HG03575 (cell line): ENCODE measurements around the gene HBG2.

Experiments used
- ATAC-seq: cut with Tn5 transposase; IDR thresholded peaks from one replicate; pipeline ENCODE4 v1.9.1; 2021; ENCODE audit not compliant: unreplicated experiment, insufficient number of reproducible peaks, low FRiP score; ENCODE audit errors: extremely low read depth

HBG2 gene

GRCh38 chr11:5235364-5236095, 19.1 kb downstream of the HBG2 start:
- ATAC-seq: no peak

GRCh38 chr11:5234381-5234834, 20.2 kb downstream of the HBG2 start, which contains the start of gene HBD:
Gene HBD (minus strand): TSS chr11:5234483. CDS start chr11:5234433, 50 bp downstream.
- ATAC-seq: no peak

GRCh38 chr11:5233307-5233706, 21.3 kb downstream of the HBG2 start:
- ATAC-seq: no peak

- ATAC-seq: no peak
These were observed 21.8 kb downstream of the HBG2 start for GRCh38 chr11:5232821-5233220.

GRCh38 chr11:5232176-5232575, 22.4 kb downstream of the HBG2 start:
- ATAC-seq: no peak

- no peak for ATAC-seq
These were observed 23.5 kb downstream of the HBG2 start for GRCh38 chr11:5231111-5231510.

GRCh38 chr11:5230266-5230665, 24.3 kb downstream of the HBG2 start:
- ATAC-seq: no peak

- no peak for ATAC-seq
These were observed 24.8 kb downstream of the HBG2 start for GRCh38 chr11:5229796-5230195.

- no peak for ATAC-seq
These were observed 25.2 kb downstream of the HBG2 start for GRCh38 chr11:5229356-5229755.

GRCh38 chr11:5228124-5228523, 26.5 kb downstream of the HBG2 start:
- ATAC-seq: no peak

- no peak for ATAC-seq
These were observed 26.9 kb downstream of the HBG2 start for GRCh38 chr11:5227681-5228080.

- ATAC-seq: no peak
These were observed 27.8 kb downstream of the HBG2 start, which contains the start of gene HBB for GRCh38 chr11:5226732-5227310. Gene HBB (minus strand): TSS chr11:5227071. CDS start chr11:5227021, 50 bp downstream.

GRCh38 chr11:5225480-5225871, 29.1 kb downstream of the HBG2 start:
- ATAC-seq: no peak

GRCh38 chr11:5224538-5225479, 29.8 kb downstream of the HBG2 start:
- no peak for ATAC-seq

- no peak for ATAC-seq
These were observed 30.9 kb downstream of the HBG2 start for GRCh38 chr11:5223686-5224085.

- ATAC-seq: no peak
These were observed 31.4 kb downstream of the HBG2 start for GRCh38 chr11:5223146-5223545.

- ATAC-seq: no peak
These were observed 44.1 kb downstream of the HBG2 start for GRCh38 chr11:5210376-5210885.

- ATAC-seq: no peak
These were observed 49.8 kb downstream of the HBG2 start for GRCh38 chr11:5204787-5205186.

- ATAC-seq: no peak
These were observed 51.2 kb downstream of the HBG2 start for GRCh38 chr11:5203366-5203765.
